Epithelial cell of prostate (primary cell): ENCODE measurements around the gene USP54.

Source experiments
- DNase-seq: peaks from one replicate; pipeline ENCODE4 v3.0.0-alpha.2; 2011; ENCODE audit warnings: low read depth, low spot score
- H3K27ac ChIP-seq: fragments of 450-650 bp; 2 replicates; pipeline ENCODE4 v1.5.1; 2017; ENCODE audit warnings: mild to moderate bottlenecking

Gene USP54

DNA sequence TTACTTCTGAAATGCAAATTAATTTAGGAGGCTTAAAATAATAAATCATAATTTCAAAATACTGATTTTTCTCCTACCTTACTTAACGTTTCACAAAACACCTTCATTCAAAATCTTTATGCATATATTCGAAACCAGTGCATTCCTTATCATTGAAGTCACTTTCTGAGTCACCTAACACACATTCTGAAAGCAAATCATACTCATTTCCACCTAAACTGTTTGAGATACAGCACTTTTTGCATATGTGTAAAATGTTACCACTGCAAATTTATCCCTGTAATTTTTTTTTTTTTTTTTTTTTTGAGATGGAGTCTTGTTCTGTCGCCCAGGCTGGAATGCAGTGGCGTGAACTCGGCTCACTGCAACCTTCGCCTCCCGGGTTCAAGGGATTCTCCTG lies 111.0 kb downstream of the USP54 start:
- peak overlapping the region; percentile 37 for H3K27ac ChIP-seq
- DNase-seq, result no peak

GRCh38 chr10:73478636-73479035 lies 112.5 kb downstream of the USP54 start:
- no peak overlapping the region for H3K27ac ChIP-seq
- DNase-seq, result no peak

- no peak for DNase-seq
These were observed 119.9 kb downstream of the USP54 start for GRCh38 chr10:73471226-73471625.

GRCh38 chr10:73469579-73469978 lies 121.6 kb downstream of the USP54 start:
- no peak for DNase-seq
- no peak overlapping the region for H3K27ac ChIP-seq

More at GRCh38 chr10:73471226-73471625, 119.9 kb downstream of the USP54 start:
- no peak overlapping the region for H3K27ac ChIP-seq

- H3K27ac ChIP-seq, result no peak overlapping the region
- DNase-seq, result no peak
These were observed 123.9 kb downstream of the USP54 start for GRCh38 chr10:73467206-73467605.

- no peak overlapping the region for H3K27ac ChIP-seq
- no peak for DNase-seq
These were observed 125.0 kb downstream of the USP54 start for GRCh38 chr10:73465978-73466726.

- H3K27ac ChIP-seq, result no peak overlapping the region
- DNase-seq, result no peak
These were observed 130.2 kb downstream of the USP54 start for GRCh38 chr10:73460897-73461296.

- no peak overlapping the region for H3K27ac ChIP-seq
- no peak for DNase-seq
These were observed 131.3 kb downstream of the USP54 start for GRCh38 chr10:73459683-73460314.

DNA sequence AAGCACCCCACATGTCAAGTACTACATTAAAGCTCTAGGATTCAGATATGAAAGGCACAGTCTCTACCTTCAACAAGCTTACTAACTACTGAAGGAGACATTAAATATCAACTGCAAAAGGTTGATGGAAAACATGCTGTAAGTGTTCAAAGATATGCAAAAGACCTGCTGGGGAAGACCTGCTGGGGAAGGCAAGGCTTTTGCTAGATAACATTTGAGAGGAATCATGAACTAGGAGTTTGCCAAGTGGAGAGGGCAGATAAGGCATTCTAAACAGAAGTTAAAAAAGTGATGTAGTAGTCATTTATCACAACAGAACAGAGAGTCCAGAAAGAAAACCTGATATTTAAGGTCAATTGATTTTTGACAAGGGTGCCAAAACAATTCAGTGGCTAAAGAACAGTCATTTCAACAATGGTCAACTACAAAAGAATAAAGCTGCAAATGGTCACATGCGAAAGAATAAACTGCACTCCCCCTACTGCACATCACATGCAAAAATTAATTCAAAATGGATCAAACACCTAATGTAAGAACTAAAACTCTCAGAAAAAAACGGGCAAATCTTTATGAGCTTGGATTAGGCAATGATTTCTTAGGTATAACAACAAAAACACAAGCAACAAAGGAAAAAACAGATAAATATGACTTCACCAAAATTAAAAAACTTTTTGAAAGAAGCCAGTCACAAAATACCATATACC lies 134.8 kb downstream of the USP54 start:
- no peak for DNase-seq
- no peak overlapping the region for H3K27ac ChIP-seq

- DNase-seq, result no peak
- no peak overlapping the region for H3K27ac ChIP-seq
These were observed 142.0 kb downstream of the USP54 start for GRCh38 chr10:73449113-73449512.

- no peak for DNase-seq
- no peak overlapping the region for H3K27ac ChIP-seq
These were observed 142.8 kb downstream of the USP54 start for GRCh38 chr10:73448384-73448783.
